MG63 (cell line): Measurements from ENCODE around the gene FBXO2. TPM values are rescaled to one million over a fixed set of nuclear protein-coding genes. Genes with fewer than 3 reads are reported as not detected.

Source experiments
- total RNA-seq: library from RNA; depleted of rRNA; stranded (reverse); fragments of >200 nt; shearing (Covaris generic); gene quantifications from 2 replicates; pipeline ENCODE4 v1.2.3, GENCODE V29; 2014; ENCODE audit warnings: low replicate concordance; rRNA removed

FBXO2 gene
- total RNA-seq, 1 experiment from 2014 or later = not detected

Other genes with a start within 250 kb of the FBXO2 start
- gene DISP3, start 175.3 kb downstream of the FBXO2 start, total RNA-seq = 0.16 TPM in 1 of 2 replicates, not detected in the other
- 11.3 and 23.1 TPM in 2 replicates for gene FBXO44, start 448 bp upstream of the FBXO2 start, total RNA-seq
- gene FBXO6, start 9.8 kb upstream of the FBXO2 start, total RNA-seq = 9.7 and 17.3 TPM in 2 replicates
- gene MAD2L2, start 26.7 kb upstream of the FBXO2 start, total RNA-seq = 60.2 and 71.1 TPM in 2 replicates
- gene DRAXIN, start 37.3 kb upstream of the FBXO2 start, total RNA-seq = 0.36 TPM in 1 of 2 replicates, not detected in the other
- gene AGTRAP, start 81.7 kb upstream of the FBXO2 start, total RNA-seq = 43.5 and 53.7 TPM in 2 replicates
- gene C1orf167, start 107.8 kb upstream of the FBXO2 start, total RNA-seq = not detected in 2 replicates
- gene MTHFR, start 151.5 kb upstream of the FBXO2 start, total RNA-seq = 3.8 and 7.8 TPM in 2 replicates
- gene CLCN6, start 151.8 kb upstream of the FBXO2 start, total RNA-seq = 1.5 and 6.1 TPM in 2 replicates
- gene NPPA, start 193.4 kb upstream of the FBXO2 start, total RNA-seq = not detected in 2 replicates
- gene NPPB, start 204.5 kb upstream of the FBXO2 start, total RNA-seq = not detected in 2 replicates